HepG2 (cell line): Measurements from ENCODE around the gene P3H3.
A peak's percentile ranks its signal among the peaks of the same experiment; 100 is the strongest.

Experiments used
- BHLHE40 ChIP-seq: IDR thresholded peaks from 2 replicates; pipeline ENCODE4 v1.6.1; 2011; ENCODE audit warnings: low read length, improper control_type of control experiment
- POLR2A ChIP-seq, 2 experiments: IDR thresholded peaks; 2 replicates each; pipeline ENCODE4 v1.6.1; 2011; ENCODE audit warnings: low read depth in 2 of 2, low read length in 2 of 2, mild to moderate bottlenecking in 1 of 2, moderate library complexity in 1 of 2; ENCODE audit not compliant: insufficient read depth in 1 of 2
- STAG1 ChIP-seq: sonication (generic); formaldehyde crosslinking; IDR thresholded peaks from 2 replicates; pipeline ENCODE4 v1.4.0; 2020; ENCODE audit warnings: missing genetic modification reagents
- ZMYM2 ChIP-seq: sonication (generic); formaldehyde crosslinking; IDR thresholded peaks from 2 replicates; pipeline ENCODE4 v1.8.0; 2022; ENCODE audit warnings: mild to moderate bottlenecking, missing genetic modification reagents
- TF ChIP-seq, protein P1 (sequence below): sonication (generic); formaldehyde crosslinking; IDR thresholded peaks from 2 replicates; pipeline ENCODE4 v1.4.0; 2020; ENCODE audit warnings: missing genetic modification reagents
- TF ChIP-seq, protein P2 (sequence below): sonication (generic); formaldehyde crosslinking; IDR thresholded peaks from 2 replicates; pipeline ENCODE4 v1.5.0; 2020; ENCODE audit warnings: mild to moderate bottlenecking, missing genetic modification reagents, moderate library complexity

DNA sequence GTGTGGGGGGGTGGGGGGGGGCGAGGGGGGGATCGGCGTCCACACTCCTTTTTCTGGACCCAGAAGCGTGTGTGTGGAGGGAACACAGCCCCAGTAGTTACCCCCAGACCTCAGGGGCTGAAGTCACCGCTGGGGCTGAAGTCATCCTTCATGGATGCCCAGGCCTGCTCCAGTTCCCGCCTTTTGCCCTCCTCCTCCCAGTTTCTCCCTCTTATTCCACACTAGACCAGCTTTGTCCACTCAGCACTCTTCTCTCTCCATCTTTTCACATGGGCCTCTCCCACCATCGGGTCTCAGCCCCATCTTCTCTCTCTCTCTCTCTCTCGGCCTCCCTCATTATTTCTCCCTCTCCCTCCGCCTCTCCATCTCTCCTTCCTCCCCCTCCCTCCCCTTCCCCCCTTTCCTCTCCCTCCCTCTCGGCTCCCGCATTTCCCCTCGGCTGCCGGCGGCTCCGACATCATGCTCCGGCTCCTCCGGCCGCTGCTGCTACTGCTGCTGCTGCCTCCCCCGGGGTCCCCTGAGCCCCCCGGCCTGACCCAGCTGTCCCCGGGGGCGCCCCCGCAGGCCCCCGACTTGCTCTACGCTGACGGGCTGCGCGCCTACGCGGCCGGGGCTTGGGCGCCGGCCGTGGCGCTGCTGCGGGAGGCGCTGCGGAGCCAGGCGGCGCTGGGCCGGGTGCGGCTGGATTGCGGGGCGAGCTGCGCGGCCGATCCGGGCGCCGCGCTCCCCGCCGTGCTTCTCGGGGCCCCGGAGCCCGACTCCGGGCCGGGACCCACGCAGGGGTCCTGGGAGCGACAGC lies at the start of gene P3H3:
- TF ChIP-seq STAG1 (CRISPR knock-in tag) = no peak
- TF ChIP-seq POLR2A (IDR thresholded peaks at IDR 0.05; ENCODE audit: insufficient read depth in 1 of 2, low read depth in 2 of 2, low read length in 2 of 2) = no peak; a peak in 1 of 4 replicates
- TF ChIP-seq, protein P1, sequence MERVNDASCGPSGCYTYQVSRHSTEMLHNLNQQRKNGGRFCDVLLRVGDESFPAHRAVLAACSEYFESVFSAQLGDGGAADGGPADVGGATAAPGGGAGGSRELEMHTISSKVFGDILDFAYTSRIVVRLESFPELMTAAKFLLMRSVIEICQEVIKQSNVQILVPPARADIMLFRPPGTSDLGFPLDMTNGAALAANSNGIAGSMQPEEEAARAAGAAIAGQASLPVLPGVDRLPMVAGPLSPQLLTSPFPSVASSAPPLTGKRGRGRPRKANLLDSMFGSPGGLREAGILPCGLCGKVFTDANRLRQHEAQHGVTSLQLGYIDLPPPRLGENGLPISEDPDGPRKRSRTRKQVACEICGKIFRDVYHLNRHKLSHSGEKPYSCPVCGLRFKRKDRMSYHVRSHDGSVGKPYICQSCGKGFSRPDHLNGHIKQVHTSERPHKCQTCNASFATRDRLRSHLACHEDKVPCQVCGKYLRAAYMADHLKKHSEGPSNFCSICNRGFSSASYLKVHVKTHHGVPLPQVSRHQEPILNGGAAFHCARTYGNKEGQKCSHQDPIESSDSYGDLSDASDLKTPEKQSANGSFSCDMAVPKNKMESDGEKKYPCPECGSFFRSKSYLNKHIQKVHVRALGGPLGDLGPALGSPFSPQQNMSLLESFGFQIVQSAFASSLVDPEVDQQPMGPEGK = 0 out of 2 replicates have a peak, but pooled peaks have one; percentile 7
- no peak for TF ChIP-seq ZMYM2 (CRISPR knock-in tag)
- TF ChIP-seq, protein P2, sequence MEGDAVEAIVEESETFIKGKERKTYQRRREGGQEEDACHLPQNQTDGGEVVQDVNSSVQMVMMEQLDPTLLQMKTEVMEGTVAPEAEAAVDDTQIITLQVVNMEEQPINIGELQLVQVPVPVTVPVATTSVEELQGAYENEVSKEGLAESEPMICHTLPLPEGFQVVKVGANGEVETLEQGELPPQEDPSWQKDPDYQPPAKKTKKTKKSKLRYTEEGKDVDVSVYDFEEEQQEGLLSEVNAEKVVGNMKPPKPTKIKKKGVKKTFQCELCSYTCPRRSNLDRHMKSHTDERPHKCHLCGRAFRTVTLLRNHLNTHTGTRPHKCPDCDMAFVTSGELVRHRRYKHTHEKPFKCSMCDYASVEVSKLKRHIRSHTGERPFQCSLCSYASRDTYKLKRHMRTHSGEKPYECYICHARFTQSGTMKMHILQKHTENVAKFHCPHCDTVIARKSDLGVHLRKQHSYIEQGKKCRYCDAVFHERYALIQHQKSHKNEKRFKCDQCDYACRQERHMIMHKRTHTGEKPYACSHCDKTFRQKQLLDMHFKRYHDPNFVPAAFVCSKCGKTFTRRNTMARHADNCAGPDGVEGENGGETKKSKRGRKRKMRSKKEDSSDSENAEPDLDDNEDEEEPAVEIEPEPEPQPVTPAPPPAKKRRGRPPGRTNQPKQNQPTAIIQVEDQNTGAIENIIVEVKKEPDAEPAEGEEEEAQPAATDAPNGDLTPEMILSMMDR (CRISPR knock-in tag) = no peak; the same call in 1 of the 2 replicates
- no peak for TF ChIP-seq BHLHE40
